GM12892 (cell line): ENCODE data around the gene STK32B.

ENCODE experiments used
- POLR2A ChIP-seq: IDR thresholded peaks from 2 replicates; pipeline ENCODE4 v1.6.1; 2011; ENCODE audit warnings: low read depth, low read length, control low read depth
- POLR2AphosphoS5 ChIP-seq: IDR thresholded peaks from 2 replicates; pipeline ENCODE4 v1.6.1; 2011; ENCODE audit warnings: low read depth, low read length, control low read depth
- TAF1 ChIP-seq: IDR thresholded peaks from 2 replicates; pipeline ENCODE4 v1.6.1; 2011; ENCODE audit warnings: low read depth, mild to moderate bottlenecking, control low read depth, low read length, borderline replicate concordance

DNA sequence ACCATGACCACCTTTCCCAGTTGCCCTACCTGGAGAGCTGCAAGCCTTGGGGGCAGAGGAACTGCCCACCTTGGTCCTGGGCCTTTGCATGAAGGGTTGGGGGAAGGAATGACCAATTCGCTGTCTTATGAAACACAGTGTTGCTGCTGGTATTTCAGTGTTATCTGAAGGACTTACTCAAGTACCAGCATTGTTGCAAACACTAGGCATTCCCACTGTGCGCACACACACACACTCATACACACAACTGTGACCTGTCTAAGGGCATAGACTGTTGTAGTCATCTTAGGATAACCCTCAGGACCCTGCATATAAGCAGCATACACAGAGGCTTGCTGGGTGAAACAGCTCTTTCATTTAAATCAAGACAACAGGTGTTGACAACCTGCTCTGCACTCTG lies 446.2 kb downstream of the STK32B start:
- no peak for TF ChIP-seq POLR2A
- TF ChIP-seq TAF1, result no peak
- TF ChIP-seq POLR2AphosphoS5, result no peak
